CD4-positive, alpha-beta T cell treated with Interleukin-6 at 100 ng/mL for 8 hours (primary cell): ENCODE measurements around the gene RNF183.
A peak's percentile ranks its signal among the peaks of the same experiment; 100 is the strongest.
"Not testable (repeated sequence)": the region's sequence is repeated elsewhere in the genome, so short reads cannot be mapped to it uniquely, and the experiment has no call there.

ENCODE experiments used
- DNase-seq: peaks from one replicate; pipeline ENCODE4 v3.0.0-alpha.2; 2020; ENCODE audit warnings: mixed read lengths, low spot score

The RNF183 gene

GRCh38 chr9:113274474-113275156 lies 28.6 kb downstream of the RNF183 start:
- peak; percentile 54 for DNase-seq

DNA sequence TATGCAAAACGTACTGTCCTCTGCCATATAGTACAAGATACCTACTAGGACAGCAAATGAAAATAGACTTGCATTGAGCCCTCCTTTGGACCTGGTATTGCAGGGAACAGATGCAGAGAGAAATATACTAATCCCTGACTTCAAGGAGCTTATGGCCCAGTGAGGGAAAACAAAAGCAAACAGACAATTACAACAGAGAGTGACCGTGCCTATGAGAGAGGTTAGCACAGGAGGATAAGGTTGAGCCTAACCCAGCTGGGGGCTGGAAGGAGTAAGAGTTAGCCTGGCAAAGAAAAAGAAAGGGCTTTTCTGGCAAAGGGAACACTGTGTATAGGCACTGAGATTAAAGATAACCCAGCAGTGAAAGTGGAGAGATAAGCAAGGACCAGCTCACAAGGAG lies 33.3 kb downstream of the RNF183 start:
- DNase-seq = no peak

DNA sequence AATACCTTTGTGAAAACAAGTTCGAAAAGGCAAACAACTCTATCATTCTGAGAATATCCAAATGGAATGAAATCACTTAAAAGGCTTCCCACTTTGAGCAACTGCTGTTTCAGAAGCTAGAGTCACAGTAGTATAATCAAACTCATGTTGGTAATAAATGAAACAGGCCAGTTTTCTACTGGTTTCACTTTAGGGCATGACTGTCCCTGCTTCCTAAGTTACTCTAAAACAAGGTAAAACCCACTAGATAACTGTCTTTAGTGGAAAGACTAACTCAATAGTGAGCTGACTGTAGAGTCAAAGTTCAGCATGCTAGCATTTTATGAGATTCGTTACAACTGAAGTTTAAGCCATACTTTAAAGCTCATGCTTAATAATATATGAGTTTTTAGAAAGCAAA lies 33.8 kb downstream of the RNF183 start:
- DNase-seq = no peak

DNA sequence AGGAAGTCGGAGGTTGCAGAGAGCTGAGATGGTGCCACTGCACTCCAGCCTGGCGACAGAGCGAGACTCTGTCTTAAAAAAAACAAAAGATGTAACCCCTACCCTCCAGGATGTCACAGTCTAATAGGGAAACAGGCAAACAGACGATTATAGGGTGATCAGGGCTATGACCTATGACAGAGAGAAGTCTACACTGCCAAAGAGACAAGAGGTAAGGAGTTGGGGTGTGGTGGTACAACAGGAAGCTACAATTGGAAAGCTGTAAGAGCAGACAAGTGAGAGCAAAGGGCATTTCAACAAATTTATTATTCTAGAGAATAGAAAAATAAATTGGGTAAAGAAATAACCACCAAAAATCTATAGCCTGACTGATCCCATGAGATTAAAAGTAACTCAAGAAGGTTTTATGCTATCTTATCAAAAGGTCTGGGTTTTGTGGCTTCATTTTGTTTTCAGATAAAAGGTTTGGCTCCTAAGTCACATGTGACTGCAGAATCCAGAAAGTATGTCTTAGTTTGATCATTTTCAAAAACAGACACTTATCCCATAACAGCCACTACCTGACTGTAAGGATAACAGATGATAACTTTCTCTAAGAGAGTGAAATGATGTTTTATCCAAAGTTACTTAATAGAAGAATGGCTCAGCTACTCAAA lies 35.1 kb downstream of the RNF183 start:
- no peak for DNase-seq

DNA sequence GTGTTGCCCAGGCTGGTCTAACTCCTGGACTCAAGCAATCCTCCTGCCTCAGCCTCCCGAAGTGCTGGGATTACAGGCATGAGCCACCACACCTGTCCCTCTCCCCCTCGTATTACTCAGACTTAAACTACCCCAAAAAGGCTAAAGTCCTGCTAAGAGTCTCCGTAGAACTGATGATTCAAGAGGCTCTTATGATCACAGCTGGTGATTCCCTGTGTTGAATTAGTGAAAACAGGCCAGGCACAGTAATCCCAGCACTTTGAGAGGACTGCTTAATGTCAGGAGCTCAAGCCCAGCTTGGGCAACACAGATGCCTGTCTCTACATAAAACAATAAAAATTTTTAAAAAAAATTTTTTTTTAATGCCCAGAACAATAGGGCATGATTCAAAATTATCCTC lies 37.0 kb downstream of the RNF183 start:
- DNase-seq = no peak

GRCh38 chr9:113261917-113262671 lies 41.1 kb downstream of the RNF183 start:
- DNase-seq = no peak

GRCh38 chr9:113258282-113258681 lies 44.9 kb downstream of the RNF183 start:
- DNase-seq = no peak

DNA sequence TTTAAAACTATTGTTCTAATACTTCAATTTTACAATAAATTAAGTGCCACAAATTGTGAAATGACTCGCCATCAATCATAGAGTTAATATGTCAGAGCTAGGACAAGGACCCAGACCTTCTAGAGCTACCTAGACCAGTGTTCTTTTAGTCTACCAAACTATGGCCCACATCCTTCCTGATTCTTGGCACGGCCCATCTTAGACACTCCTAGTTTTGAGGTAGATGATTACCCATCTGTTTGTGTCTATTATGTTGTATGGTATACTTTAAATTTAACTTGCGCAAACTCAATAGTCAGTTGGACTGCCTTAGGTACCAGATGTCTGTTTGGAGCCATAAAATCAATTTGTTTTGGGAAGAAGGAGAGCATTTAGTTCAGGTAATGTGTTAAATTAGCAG lies 45.3 kb downstream of the RNF183 start:
- no peak for DNase-seq

- no peak for DNase-seq
Measured at GRCh38 chr9:113255438-113255837, 47.7 kb downstream of the RNF183 start.

- no peak for DNase-seq
Measured at GRCh38 chr9:113254991-113255390, 48.2 kb downstream of the RNF183 start.

- no peak for DNase-seq
Measured at GRCh38 chr9:113250807-113251206, 52.4 kb downstream of the RNF183 start.

- DNase-seq = not testable (repeated sequence)
Measured at GRCh38 chr9:113249661-113250060, 53.5 kb downstream of the RNF183 start.

GRCh38 chr9:113247640-113248039 lies 55.5 kb downstream of the RNF183 start:
- DNase-seq = no peak
